Uterus (tissue), 4 donors: ENCODE data around the gene VWF. TPM values are rescaled to one million over a fixed set of nuclear protein-coding genes. Genes with fewer than 3 reads are reported as not detected.

Experiments
- DNase-seq, 2 donors: peaks; one replicate each; pipeline ENCODE4 v3.0.0-alpha.2; 2019 to 2020
- H3K27ac ChIP-seq, 2 donors: fragments of 200-600 bp; sonication (generic); 1 replicate in 1 of 2; 2 replicates in 1 of 2; pipeline ENCODE4 v1.5.1; 2016 to 2018
- H3K27me3 ChIP-seq, 2 donors: fragments of 200-600 bp; sonication (generic); one replicate each; pipeline ENCODE4 v1.5.1; 2018 to 2019; ENCODE audit warnings: control low read depth in 1 of 2
- H3K36me3 ChIP-seq, 2 donors: fragments of 200-600 bp; sonication (generic); one replicate each; pipeline ENCODE4 v1.5.1; 2019; ENCODE audit warnings: control low read depth in 1 of 2
- H3K4me1 ChIP-seq, 2 donors: fragments of 200-600 bp; sonication (generic); one replicate each; pipeline ENCODE4 v1.5.1; 2018 to 2019; ENCODE audit warnings: control low read depth in 1 of 2
- H3K4me3 ChIP-seq, 2 donors: fragments of 200-600 bp; sonication (generic); 1 replicate in 1 of 2; 2 replicates in 1 of 2; pipeline ENCODE4 v1.5.1; 2018 to 2019; ENCODE audit warnings: mild to moderate bottlenecking in 1 of 2
- H3K9me3 ChIP-seq, 2 donors: fragments of 200-600 bp; sonication (generic); one replicate each; pipeline ENCODE4 v1.5.1; 2019; ENCODE audit warnings: control low read depth in 1 of 2
- POLR2A ChIP-seq, 2 donors: fragments of 450-650 bp; IDR thresholded peaks; one replicate each; pipeline ENCODE4 v1.6.1; 2016; ENCODE audit warnings: antibody characterized with exemption in 2 of 2, mild to moderate bottlenecking in 1 of 2, moderate library complexity in 1 of 2
- intact Hi-C: fragments of 100-400 bp; cut with DNase I; formaldehyde crosslinking; loops from one replicate; pipeline ENCODE4 v1.15.1; 2023; ENCODE audit warnings: low total_unique reads
- total RNA-seq, 4 donors: library from RNA; depleted of rRNA in 3 of 4; stranded (reverse); fragments of >200 nt in 3 of 4; gene quantifications; one replicate each; pipeline versions ENCODE4 v1.1.0 to v1.2.4, GENCODE V29; 2014 to 2023
- TF ChIP-seq, protein P1 (sequence below), 4 experiments: fragments of 200-600 bp in 2 of 4; fragments of 450-650 bp in 2 of 4; sonication (generic) in 2 of 4; IDR thresholded peaks; one replicate each; pipeline ENCODE4 v1.5.1; 2016 to 2019; ENCODE audit warnings: antibody characterized with exemption in 4 of 4, mild to moderate bottlenecking in 2 of 4, moderate library complexity in 1 of 4
- donor health status: DM: yes; HTN: yes; CAD: no.

Gene VWF
- total RNA-seq, 4 donors from 2014 or later, result 122 to 949 (median 380) TPM

- DNase-seq, result no peak
- no peak overlapping the region for H3K4me3 ChIP-seq
- intact Hi-C loops, result no loop called here
- H3K27ac ChIP-seq, result no peak overlapping the region
- no peak for TF ChIP-seq POLR2A (IDR thresholded peaks at IDR 0.05)
- TF ChIP-seq, protein P1, sequence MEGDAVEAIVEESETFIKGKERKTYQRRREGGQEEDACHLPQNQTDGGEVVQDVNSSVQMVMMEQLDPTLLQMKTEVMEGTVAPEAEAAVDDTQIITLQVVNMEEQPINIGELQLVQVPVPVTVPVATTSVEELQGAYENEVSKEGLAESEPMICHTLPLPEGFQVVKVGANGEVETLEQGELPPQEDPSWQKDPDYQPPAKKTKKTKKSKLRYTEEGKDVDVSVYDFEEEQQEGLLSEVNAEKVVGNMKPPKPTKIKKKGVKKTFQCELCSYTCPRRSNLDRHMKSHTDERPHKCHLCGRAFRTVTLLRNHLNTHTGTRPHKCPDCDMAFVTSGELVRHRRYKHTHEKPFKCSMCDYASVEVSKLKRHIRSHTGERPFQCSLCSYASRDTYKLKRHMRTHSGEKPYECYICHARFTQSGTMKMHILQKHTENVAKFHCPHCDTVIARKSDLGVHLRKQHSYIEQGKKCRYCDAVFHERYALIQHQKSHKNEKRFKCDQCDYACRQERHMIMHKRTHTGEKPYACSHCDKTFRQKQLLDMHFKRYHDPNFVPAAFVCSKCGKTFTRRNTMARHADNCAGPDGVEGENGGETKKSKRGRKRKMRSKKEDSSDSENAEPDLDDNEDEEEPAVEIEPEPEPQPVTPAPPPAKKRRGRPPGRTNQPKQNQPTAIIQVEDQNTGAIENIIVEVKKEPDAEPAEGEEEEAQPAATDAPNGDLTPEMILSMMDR (IDR thresholded peaks at IDR 0.05), result no peak
- H3K36me3 ChIP-seq, result no peaks in the 10 kb centered on the region
- no peaks in the 10 kb centered on the region for H3K4me1 ChIP-seq
- no peaks in the 10 kb centered on the region for H3K9me3 ChIP-seq
- no peaks in the 10 kb centered on the region for H3K27me3 ChIP-seq
These were observed 88.0 kb downstream of the VWF start for GRCh38 chr12:6036509-6036908.

DNA sequence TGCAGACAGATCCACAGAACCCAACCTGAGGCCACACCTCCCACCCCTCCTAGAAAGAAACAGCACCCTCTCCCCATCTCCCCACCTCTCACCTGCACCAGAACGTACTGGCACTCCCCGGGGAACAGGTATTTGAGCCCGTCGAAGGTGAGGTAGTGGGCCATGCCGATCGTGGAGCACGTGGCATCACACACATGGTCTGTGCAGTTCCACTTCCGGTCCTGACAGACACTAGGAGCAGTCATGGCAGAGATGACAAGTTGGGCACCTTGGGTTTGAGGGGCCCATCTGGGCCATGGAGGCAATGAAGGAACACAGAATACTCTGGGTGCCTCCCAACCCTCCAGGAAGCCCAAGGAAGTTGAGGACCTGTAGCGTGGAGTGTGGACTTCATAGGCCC is 89.9 kb downstream of the VWF start:
- intact Hi-C loops, result no loop called here
- Histone ChIP-seq H3K27ac (no peak overlapping the region), H3K27me3 (no peaks in the 10 kb centered on the region), H3K4me1 (no peaks in the 10 kb centered on the region), H3K4me3 (no peak overlapping the region), H3K36me3 (no peaks in the 10 kb centered on the region), H3K9me3 (no peaks in the 10 kb centered on the region)
- no peak for DNase-seq
- TF ChIP-seq, protein P1 (IDR thresholded peaks at IDR 0.05), result no peak
- TF ChIP-seq POLR2A (IDR thresholded peaks at IDR 0.05), result no peak

- Histone ChIP-seq H3K4me1 (no peaks in the 10 kb centered on the region), H3K4me3 (no peak overlapping the region), H3K27me3 (no peaks in the 10 kb centered on the region), H3K27ac (no peak overlapping the region), H3K9me3 (no peaks in the 10 kb centered on the region), H3K36me3 (no peaks in the 10 kb centered on the region)
- TF ChIP-seq, protein P1 (IDR thresholded peaks at IDR 0.05), result no peak
- TF ChIP-seq POLR2A (IDR thresholded peaks at IDR 0.05), result no peak
- no peak for DNase-seq
- intact Hi-C loops, result no loop called here
These were observed 90.9 kb downstream of the VWF start for GRCh38 chr12:6033546-6033945.

GRCh38 chr12:6032726-6033125 is 91.7 kb downstream of the VWF start:
- TF ChIP-seq, protein P1 (IDR thresholded peaks at IDR 0.05), result no peak
- no peak for TF ChIP-seq POLR2A (IDR thresholded peaks at IDR 0.05)
- intact Hi-C loops, result no loop called here
- DNase-seq, result no peak
- Histone ChIP-seq H3K4me3 (no peak overlapping the region), H3K9me3 (no peaks in the 10 kb centered on the region), H3K36me3 (no peaks in the 10 kb centered on the region), H3K27me3 (no peaks in the 10 kb centered on the region), H3K27ac (no peak overlapping the region), H3K4me1 (no peaks in the 10 kb centered on the region)

- H3K27me3 ChIP-seq, result no peaks in the 10 kb centered on the region
- no peak overlapping the region for H3K4me3 ChIP-seq
- no peaks in the 10 kb centered on the region for H3K9me3 ChIP-seq
- no peak for TF ChIP-seq POLR2A (IDR thresholded peaks at IDR 0.05)
- TF ChIP-seq, protein P1 (IDR thresholded peaks at IDR 0.05), result no peak
- no peaks in the 10 kb centered on the region for H3K36me3 ChIP-seq
- no peaks in the 10 kb centered on the region for H3K4me1 ChIP-seq
- no peak overlapping the region for H3K27ac ChIP-seq
- intact Hi-C loops, result no loop called here
- DNase-seq, result no peak
These were observed 93.5 kb downstream of the VWF start for GRCh38 chr12:6031001-6031400.
